ENCODE measurements around the gene ARHGEF12.

Gene ARHGEF12

GRCh38 chr11:120385655-120386054, 49.4 kb downstream of the ARHGEF12 start:
- in situ Hi-C loops (cut with HindIII; ENCODE audit: low sequenced_read_pairs): no loop called here

GRCh38 chr11:120386318-120386717, 50.1 kb downstream of the ARHGEF12 start:
- in situ Hi-C loops (cut with HindIII; ENCODE audit: low sequenced_read_pairs): no loop called here

GRCh38 chr11:120386774-120387371, 50.7 kb downstream of the ARHGEF12 start:
- in situ Hi-C loops (cut with HindIII; ENCODE audit: low sequenced_read_pairs): no loop called here

GRCh38 chr11:120388261-120388660, 52.0 kb downstream of the ARHGEF12 start:
- in situ Hi-C loops (cut with HindIII; ENCODE audit: low sequenced_read_pairs): no loop called here

GRCh38 chr11:120389693-120390584, 53.7 kb downstream of the ARHGEF12 start:
- in situ Hi-C loops (cut with HindIII; ENCODE audit: low sequenced_read_pairs): no loop called here

- in situ Hi-C loops (cut with HindIII; ENCODE audit: low sequenced_read_pairs): no loop called here
Observed at GRCh38 chr11:120390585-120390922, 54.3 kb downstream of the ARHGEF12 start.

GRCh38 chr11:120391292-120391691, 55.1 kb downstream of the ARHGEF12 start:
- in situ Hi-C loops (cut with HindIII; ENCODE audit: low sequenced_read_pairs): no loop called here

GRCh38 chr11:120391854-120392253, 55.6 kb downstream of the ARHGEF12 start:
- in situ Hi-C loops (cut with HindIII; ENCODE audit: low sequenced_read_pairs): no loop called here

GRCh38 chr11:120392314-120392713, 56.1 kb downstream of the ARHGEF12 start:
- in situ Hi-C loops (cut with HindIII; ENCODE audit: low sequenced_read_pairs): no loop called here

GRCh38 chr11:120392793-120393192, 56.6 kb downstream of the ARHGEF12 start:
- in situ Hi-C loops (cut with HindIII; ENCODE audit: low sequenced_read_pairs): no loop called here

- in situ Hi-C loops (cut with HindIII; ENCODE audit: low sequenced_read_pairs): no loop called here
Observed at GRCh38 chr11:120394119-120394518, 57.9 kb downstream of the ARHGEF12 start.

GRCh38 chr11:120395778-120396177, 59.6 kb downstream of the ARHGEF12 start:
- in situ Hi-C loops (cut with HindIII; ENCODE audit: low sequenced_read_pairs): no loop called here

GRCh38 chr11:120398132-120398531, 61.9 kb downstream of the ARHGEF12 start:
- in situ Hi-C loops (cut with HindIII; ENCODE audit: low sequenced_read_pairs): no loop called here

GRCh38 chr11:120399307-120399706, 63.1 kb downstream of the ARHGEF12 start:
- in situ Hi-C loops (cut with HindIII; ENCODE audit: low sequenced_read_pairs): no loop called here

GRCh38 chr11:120400564-120401364, 64.6 kb downstream of the ARHGEF12 start:
- in situ Hi-C loops (cut with HindIII; ENCODE audit: low sequenced_read_pairs): no loop called here

- in situ Hi-C loops (cut with HindIII; ENCODE audit: low sequenced_read_pairs): no loop called here
Observed at GRCh38 chr11:120401506-120401905, 65.3 kb downstream of the ARHGEF12 start.

- in situ Hi-C loops (cut with HindIII; ENCODE audit: low sequenced_read_pairs): no loop called here
Observed at GRCh38 chr11:120403966-120404365, 67.8 kb downstream of the ARHGEF12 start.

GRCh38 chr11:120404495-120404894, 68.3 kb downstream of the ARHGEF12 start:
- in situ Hi-C loops (cut with HindIII; ENCODE audit: low sequenced_read_pairs): no loop called here

- in situ Hi-C loops (cut with HindIII; ENCODE audit: low sequenced_read_pairs): no loop called here
Observed at GRCh38 chr11:120409655-120410054, 73.4 kb downstream of the ARHGEF12 start.

- in situ Hi-C loops (cut with HindIII; ENCODE audit: low sequenced_read_pairs): no loop called here
Observed at GRCh38 chr11:120410622-120411380, 74.6 kb downstream of the ARHGEF12 start.

GRCh38 chr11:120413480-120413879, 77.3 kb downstream of the ARHGEF12 start:
- in situ Hi-C loops (cut with HindIII; ENCODE audit: low sequenced_read_pairs): no loop called here

Data from DLD1 (cell line).